Measurements from ENCODE around the gene ELAVL3. TPM values are rescaled to one million over a fixed set of nuclear protein-coding genes. Genes with fewer than 3 reads are reported as not detected.

The ELAVL3 gene
- total and polyA plus RNA-seq, 12 donors: 0.11 to 5.4 (median 1.2) TPM; not detected in 3

DNA sequence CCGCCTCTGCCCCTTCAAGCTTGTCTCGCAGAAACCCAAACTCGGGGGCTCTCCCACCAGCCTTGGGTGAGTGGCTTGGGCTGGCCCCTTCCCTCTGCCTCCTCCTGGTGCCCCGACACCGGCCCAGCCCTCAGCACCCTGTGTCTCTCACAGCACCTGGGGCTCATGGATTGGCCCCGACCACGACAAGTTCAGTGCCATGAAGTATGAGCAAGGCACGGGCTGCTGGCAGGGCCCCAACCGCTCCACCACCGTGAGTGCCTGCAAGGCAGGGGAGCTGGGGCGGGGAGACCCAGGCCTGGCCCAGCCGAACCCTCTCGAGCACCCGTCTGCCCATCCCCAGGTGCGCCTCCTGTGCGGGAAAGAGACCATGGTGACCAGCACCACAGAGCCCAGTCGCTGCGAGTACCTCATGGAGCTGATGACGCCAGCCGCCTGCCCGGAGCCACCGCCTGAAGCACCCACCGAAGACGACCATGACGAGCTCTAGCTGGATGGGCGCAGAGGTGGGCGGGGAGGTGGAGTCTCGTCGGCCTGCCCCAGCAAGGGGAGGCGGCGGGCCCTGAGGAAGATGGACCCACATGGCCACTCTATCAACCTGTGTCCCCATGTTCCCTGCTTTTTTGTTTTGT lies 31.8 kb downstream of the ELAVL3 start:
- intact Hi-C loops (cut with DNase I): loop anchor here (5.0 to 10.0 kb wide), 3 partner anchors 67 to 157 kb away; partner anchors contain the start of genes EPOR (in 1 of the 2) and TSPAN16 (in 1 of the 2)
- no peak overlapping the region for H3K4me3 ChIP-seq
- no peaks in the 10 kb centered on the region for H3K27me3 ChIP-seq

DNA sequence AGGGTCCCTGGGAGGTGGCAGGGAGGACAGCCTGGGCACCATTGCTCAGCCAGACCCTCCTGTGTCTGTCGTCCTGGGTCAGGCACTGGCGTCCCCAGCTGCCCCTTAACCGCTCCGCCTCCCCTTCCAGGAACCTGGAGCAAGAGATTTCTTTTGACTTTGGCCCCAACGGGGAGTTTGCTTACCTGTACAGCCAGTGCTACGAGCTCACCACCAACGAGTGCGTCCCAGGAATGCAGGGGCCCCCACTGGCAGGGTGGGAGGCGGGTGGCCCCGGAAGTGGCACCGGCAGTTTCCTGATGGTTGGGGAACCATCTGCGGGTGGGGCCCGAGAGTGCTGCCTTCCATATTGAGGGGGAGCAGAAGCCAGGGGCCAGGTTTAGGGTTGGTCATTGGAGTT lies 32.4 kb downstream of the ELAVL3 start:
- intact Hi-C loops (cut with DNase I): loop anchor here (5.0 to 10.0 kb wide), 3 partner anchors 66 to 156 kb away; partner anchors contain the start of genes EPOR (in 1 of the 2) and TSPAN16 (in 1 of the 2)
- Histone ChIP-seq H3K9me3 (replicated peaks in 1 of 3) (no peaks in the 10 kb centered on the region), H3K4me1 (replicated peaks in 1 of 2) (no peaks in the 10 kb centered on the region), H3K36me3 (replicated peaks in 1 of 2) (peaks cover 0 to 64% of the 10 kb centered on the region in 2 donors), H3K27me3 (no peaks in the 10 kb centered on the region), H3K4me3 (no peak overlapping the region), H3K27ac (no peak overlapping the region)
- 87 to 96% (median 90%) methylated on average over 3 to 13 of the region's 13 CpGs for WGBS, 4 donors
- no peak for DNase-seq
- no peak for TF ChIP-seq POLR2A (IDR thresholded peaks at IDR 0.05)
- TF ChIP-seq, protein P1, sequence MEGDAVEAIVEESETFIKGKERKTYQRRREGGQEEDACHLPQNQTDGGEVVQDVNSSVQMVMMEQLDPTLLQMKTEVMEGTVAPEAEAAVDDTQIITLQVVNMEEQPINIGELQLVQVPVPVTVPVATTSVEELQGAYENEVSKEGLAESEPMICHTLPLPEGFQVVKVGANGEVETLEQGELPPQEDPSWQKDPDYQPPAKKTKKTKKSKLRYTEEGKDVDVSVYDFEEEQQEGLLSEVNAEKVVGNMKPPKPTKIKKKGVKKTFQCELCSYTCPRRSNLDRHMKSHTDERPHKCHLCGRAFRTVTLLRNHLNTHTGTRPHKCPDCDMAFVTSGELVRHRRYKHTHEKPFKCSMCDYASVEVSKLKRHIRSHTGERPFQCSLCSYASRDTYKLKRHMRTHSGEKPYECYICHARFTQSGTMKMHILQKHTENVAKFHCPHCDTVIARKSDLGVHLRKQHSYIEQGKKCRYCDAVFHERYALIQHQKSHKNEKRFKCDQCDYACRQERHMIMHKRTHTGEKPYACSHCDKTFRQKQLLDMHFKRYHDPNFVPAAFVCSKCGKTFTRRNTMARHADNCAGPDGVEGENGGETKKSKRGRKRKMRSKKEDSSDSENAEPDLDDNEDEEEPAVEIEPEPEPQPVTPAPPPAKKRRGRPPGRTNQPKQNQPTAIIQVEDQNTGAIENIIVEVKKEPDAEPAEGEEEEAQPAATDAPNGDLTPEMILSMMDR (IDR thresholded peaks at IDR 0.05): no peak

More for the DNA sequence above, 31.8 kb downstream of the ELAVL3 start:
- no peak overlapping the region for H3K27ac ChIP-seq
- H3K9me3 ChIP-seq (replicated peaks in 1 of 3): no peaks in the 10 kb centered on the region
- peaks cover 0 to 3% of the 10 kb centered on the region in 2 donors for H3K4me1 ChIP-seq (replicated peaks in 1 of 2)
- 93 to 97% (median 93%) methylated on average over 13 to 31 of the region's 31 CpGs for WGBS, 4 donors
- TF ChIP-seq, protein P1 (IDR thresholded peaks at IDR 0.05): no peak
- no peak for TF ChIP-seq POLR2A (IDR thresholded peaks at IDR 0.05)
- DNase-seq: no peak
- H3K36me3 ChIP-seq (replicated peaks in 1 of 2): peaks cover 0 to 59% of the 10 kb centered on the region in 2 donors

DNA sequence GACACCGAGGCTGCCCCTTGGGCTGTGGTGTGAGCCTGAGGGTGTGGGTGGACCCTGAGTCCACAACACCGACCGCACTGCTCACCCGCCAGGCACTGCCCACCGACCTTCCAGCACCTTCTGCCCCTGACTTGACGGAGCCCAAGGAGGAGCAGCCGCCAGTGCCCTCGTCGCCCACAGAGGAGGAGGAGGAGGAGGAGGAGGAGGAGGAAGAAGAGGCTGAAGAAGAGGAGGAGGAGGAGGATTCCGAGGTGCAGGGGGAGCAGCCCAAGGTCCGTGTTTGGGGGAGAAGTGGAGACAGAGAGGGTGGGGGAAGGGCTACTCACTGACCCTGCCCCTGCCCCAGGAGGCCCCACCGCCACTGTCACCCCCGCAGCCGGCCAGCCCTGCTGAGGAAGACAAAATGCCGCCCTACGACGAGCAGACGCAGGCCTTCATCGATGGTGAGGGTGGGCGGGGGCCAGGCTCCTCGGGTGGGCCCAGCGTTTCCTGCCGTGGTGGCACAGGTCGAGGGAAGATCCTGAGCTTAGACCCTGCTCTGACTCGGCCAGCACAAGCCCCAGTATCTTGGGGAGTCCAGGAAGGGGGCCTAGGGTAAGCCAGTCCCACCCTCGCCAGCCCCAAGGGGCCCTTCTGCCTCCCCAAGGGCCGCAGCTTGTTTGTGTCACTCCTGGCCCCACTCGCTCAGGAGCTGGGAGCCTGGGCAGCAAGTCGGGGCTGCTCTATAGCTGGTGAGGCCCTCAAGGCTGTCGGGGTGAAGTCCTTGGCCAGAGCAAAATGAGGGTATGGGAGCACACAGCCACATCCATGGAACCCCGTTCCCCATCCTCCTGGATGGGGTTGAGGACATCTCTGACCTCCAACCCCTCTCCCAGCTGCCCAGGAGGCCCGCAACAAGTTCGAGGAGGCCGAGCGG lies 33.2 kb downstream of the ELAVL3 start:
- Histone ChIP-seq H3K4me1 (replicated peaks in 1 of 2) (no peaks in the 10 kb centered on the region), H3K4me3 (no peak overlapping the region), H3K27me3 (no peaks in the 10 kb centered on the region), H3K27ac (no peak overlapping the region), H3K36me3 (replicated peaks in 1 of 2) (peaks cover 0 to 72% of the 10 kb centered on the region in 2 donors), H3K9me3 (replicated peaks in 1 of 3) (no peaks in the 10 kb centered on the region)
- no peak for DNase-seq
- intact Hi-C loops (cut with DNase I): loop anchor here (5.0 to 10.0 kb wide), 3 partner anchors 65 to 155 kb away; partner anchors contain the start of genes EPOR (in 1 of the 2) and TSPAN16 (in 1 of the 2)
- TF ChIP-seq, protein P1 (IDR thresholded peaks at IDR 0.05): no peak
- TF ChIP-seq POLR2A (IDR thresholded peaks at IDR 0.05): no peak
- WGBS, 4 donors: 68 to 86% (median 83%) methylated on average over 9 to 35 of the region's 35 CpGs

Measured in adrenal gland (tissue), 12 donors.